Umbilical cord (tissue), 2 donors: Measurements from ENCODE around the gene GALNT2. TPM values are rescaled to one million over a fixed set of nuclear protein-coding genes. Genes with fewer than 3 reads are reported as not detected.

ENCODE experiments used
- DNase-seq: peaks from one replicate; pipeline ENCODE4 v3.0.0-alpha.2; 2015; ENCODE audit warnings: low spot score
- total RNA-seq: library from RNA; depleted of rRNA; stranded (reverse); fragments of >200 nt; gene quantifications from one replicate; pipeline ENCODE4 v1.2.3, GENCODE V29; 2014; ENCODE audit warnings: low replicate concordance; ENCODE audit not compliant: insufficient read depth

Gene GALNT2
- total RNA-seq, 1 donor from 2014 or later: 66.0 TPM

- DNase-seq: no peak
Observed at GRCh38 chr1:230112782-230113181, 45.7 kb downstream of the GALNT2 start.

GRCh38 chr1:230113235-230113592 is 46.2 kb downstream of the GALNT2 start:
- DNase-seq: no peak

GRCh38 chr1:230113593-230114236 is 46.7 kb downstream of the GALNT2 start:
- peak; percentile 57 for DNase-seq

- DNase-seq: no peak
Observed at GRCh38 chr1:230114237-230114651, 47.2 kb downstream of the GALNT2 start.

- no peak for DNase-seq
Observed at GRCh38 chr1:230117694-230118093, 50.7 kb downstream of the GALNT2 start.

GRCh38 chr1:230119340-230119739 is 52.3 kb downstream of the GALNT2 start:
- no peak for DNase-seq

GRCh38 chr1:230120289-230120920 is 53.4 kb downstream of the GALNT2 start:
- no peak for DNase-seq

- DNase-seq: no peak
Observed at GRCh38 chr1:230120921-230121381, 53.9 kb downstream of the GALNT2 start.

GRCh38 chr1:230121950-230122349 is 54.9 kb downstream of the GALNT2 start:
- DNase-seq: no peak

GRCh38 chr1:230122366-230123279 is 55.6 kb downstream of the GALNT2 start:
- peak; percentile 73 for DNase-seq

- DNase-seq: no peak
Observed at GRCh38 chr1:230123280-230124185, 56.5 kb downstream of the GALNT2 start.

- DNase-seq: no peak
Observed at GRCh38 chr1:230124186-230125128, 57.4 kb downstream of the GALNT2 start.

- DNase-seq: no peak
Observed at GRCh38 chr1:230125141-230125540, 58.1 kb downstream of the GALNT2 start.

- DNase-seq: peak; percentile 35
Observed at GRCh38 chr1:230125640-230126528, 58.8 kb downstream of the GALNT2 start.

- DNase-seq: no peak
Observed at GRCh38 chr1:230126529-230127104, 59.6 kb downstream of the GALNT2 start.

- peak; percentile 74 for DNase-seq
Observed at GRCh38 chr1:230127105-230128054, 60.3 kb downstream of the GALNT2 start.

- DNase-seq: no peak
Observed at GRCh38 chr1:230128569-230129285, 61.7 kb downstream of the GALNT2 start.
